Measurements from ENCODE around the gene HPSE2. TPM values are rescaled to one million over a fixed set of nuclear protein-coding genes. Genes with fewer than 3 reads are reported as not detected.

Gene HPSE2
- polyA plus RNA-seq, 1 of the 3 experiments (the other 2 are of a cell fraction), result not detected

DNA sequence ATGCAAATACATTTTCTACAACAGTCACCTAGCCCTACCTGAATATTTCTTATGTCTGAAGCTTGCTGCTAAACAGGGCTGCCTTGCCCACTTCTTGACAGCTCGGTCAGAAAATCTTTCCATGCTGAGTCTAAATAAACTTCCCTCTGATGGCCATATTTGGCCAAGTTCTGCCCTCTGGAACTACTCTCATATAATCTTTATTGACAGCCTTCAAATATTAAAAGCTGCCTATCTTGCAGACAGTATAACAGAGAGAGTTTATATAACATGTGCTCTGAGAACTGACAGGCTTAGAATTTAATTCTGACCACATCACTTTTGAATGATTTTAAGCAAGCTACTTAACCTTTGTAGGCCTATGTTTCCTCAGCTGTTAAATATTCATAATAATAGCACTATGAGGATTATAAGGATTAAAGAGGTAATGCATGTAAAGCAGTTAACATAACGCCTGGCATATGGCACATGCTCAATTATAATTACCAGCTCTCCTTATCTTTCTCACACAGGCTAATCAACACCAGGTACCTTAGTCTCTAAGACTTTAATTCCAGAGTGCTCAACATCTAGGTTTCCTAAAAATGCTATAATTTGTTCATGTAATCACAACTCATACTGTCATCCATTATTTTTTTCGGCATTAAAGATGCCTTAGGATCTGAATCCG lies 334.1 kb downstream of the HPSE2 start:
- no peaks in the 10 kb centered on the region for H4K20me1 ChIP-seq (ENCODE audit: insufficient read depth)
- H3K9me3 ChIP-seq, result no peaks in the 10 kb centered on the region
- TF ChIP-seq, protein P1, sequence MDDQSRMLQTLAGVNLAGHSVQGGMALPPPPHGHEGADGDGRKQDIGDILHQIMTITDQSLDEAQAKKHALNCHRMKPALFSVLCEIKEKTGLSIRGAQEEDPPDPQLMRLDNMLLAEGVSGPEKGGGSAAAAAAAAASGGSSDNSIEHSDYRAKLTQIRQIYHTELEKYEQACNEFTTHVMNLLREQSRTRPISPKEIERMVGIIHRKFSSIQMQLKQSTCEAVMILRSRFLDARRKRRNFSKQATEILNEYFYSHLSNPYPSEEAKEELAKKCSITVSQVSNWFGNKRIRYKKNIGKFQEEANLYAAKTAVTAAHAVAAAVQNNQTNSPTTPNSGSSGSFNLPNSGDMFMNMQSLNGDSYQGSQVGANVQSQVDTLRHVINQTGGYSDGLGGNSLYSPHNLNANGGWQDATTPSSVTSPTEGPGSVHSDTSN (IDR thresholded peaks at IDR 0.05), result no peak
- TF ChIP-seq YY1 (IDR thresholded peaks at IDR 0.05; ENCODE audit: low read depth) (no peak), EP300 (IDR thresholded peaks at IDR 0.05; ENCODE audit: borderline replicate concordance in 1 of 2, low read depth in 1 of 2, low read length in 1 of 2) (no peak), TEAD4 (IDR thresholded peaks at IDR 0.05; ENCODE audit: borderline replicate concordance, insufficient read depth) (no peak), FOXM1 (IDR thresholded peaks at IDR 0.05; ENCODE audit: low read depth) (no peak), ZBTB33 (IDR thresholded peaks at IDR 0.05; ENCODE audit: borderline replicate concordance, low read depth) (no peak), TCF12 (IDR thresholded peaks at IDR 0.05) (no peak), FOSL2 (IDR thresholded peaks at IDR 0.05; ENCODE audit: borderline replicate concordance, low read depth) (no peak), POLR2AphosphoS5 (IDR thresholded peaks at IDR 0.05; ENCODE audit: low read depth, low read length) (no peak), NRF1 (IDR thresholded peaks at IDR 0.05; ENCODE audit: low read depth, low read length) (no peak), MXI1 (IDR thresholded peaks at IDR 0.05; ENCODE audit: low read depth, low read length) (no peak), RAD21 (IDR thresholded peaks at IDR 0.05; ENCODE audit: low read length) (no peak), RXRA (IDR thresholded peaks at IDR 0.05; ENCODE audit: borderline replicate concordance, low read depth) (no peak), MEF2A (IDR thresholded peaks at IDR 0.05; ENCODE audit: borderline replicate concordance, low read depth) (no peak)
- H3K79me2 ChIP-seq (ENCODE audit: insufficient read depth), result no peaks in the 10 kb centered on the region
- DNase-seq, result no peak
- no peak overlapping the region for H3K4me3 ChIP-seq (ENCODE audit: low read depth in 2 of 2, low read length in 1 of 2)
- ChIA-PET POLR2A (no interaction called here), CTCF (interaction anchor here (1.6 kb wide), 1 partner anchor 14 kb away, joined by 5 read pairs; no protein-coding TSS in a partner anchor)
- no peaks in the 10 kb centered on the region for H3F3A ChIP-seq (replicated peaks; ENCODE audit: insufficient read depth)
- H3K9me2 ChIP-seq, result no peaks in the 10 kb centered on the region; the same call in 1 of the 2 replicates
- no peak overlapping the region for H3K27ac ChIP-seq (ENCODE audit: low read depth in 2 of 2, low read length in 1 of 2)
- no peak overlapping the region for H2AFZ ChIP-seq (ENCODE audit: low read depth)
- no peak overlapping the region for H3K9ac ChIP-seq
- WGBS (ENCODE audit: low lambda C conversion rate), result 28% methylated on average over 4 of the region's 4 CpGs
- no peak overlapping the region for H3K4me2 ChIP-seq
- H3K27me3 ChIP-seq (ENCODE audit: insufficient read depth), result no peaks in the 10 kb centered on the region
- no peaks in the 10 kb centered on the region for H3K36me3 ChIP-seq (replicated peaks in 1 of 2; ENCODE audit: control insufficient read depth in 1 of 2, insufficient read depth in 2 of 2, low read length in 1 of 2)
- no peaks in the 10 kb centered on the region; a peak in 1 of 4 replicates for H3K4me1 ChIP-seq (ENCODE audit: control insufficient read depth in 1 of 2, insufficient read depth in 2 of 2, low read depth in 1 of 2, low read length in 1 of 2)

- Histone ChIP-seq H3K9ac (no peak overlapping the region), H3K4me3 (ENCODE audit: low read depth in 2 of 2, low read length in 1 of 2) (no peak overlapping the region), H3K9me2 (no peaks in the 10 kb centered on the region; the same call in 1 of the 2 replicates), H3K79me2 (ENCODE audit: insufficient read depth) (no peaks in the 10 kb centered on the region), H3K9me3 (no peaks in the 10 kb centered on the region), H2AFZ (ENCODE audit: low read depth) (no peak overlapping the region), H4K20me1 (ENCODE audit: insufficient read depth) (no peaks in the 10 kb centered on the region), H3K27ac (ENCODE audit: low read depth in 2 of 2, low read length in 1 of 2) (no peak overlapping the region), H3K4me2 (no peak overlapping the region), H3K27me3 (ENCODE audit: insufficient read depth) (no peaks in the 10 kb centered on the region), H3K4me1 (ENCODE audit: control insufficient read depth in 1 of 2, insufficient read depth in 2 of 2, low read depth in 1 of 2, low read length in 1 of 2) (no peaks in the 10 kb centered on the region; a peak in 1 of 4 replicates), H3K36me3 (replicated peaks in 1 of 2; ENCODE audit: control insufficient read depth in 1 of 2, insufficient read depth in 2 of 2, low read length in 1 of 2) (no peaks in the 10 kb centered on the region), H3F3A (replicated peaks; ENCODE audit: insufficient read depth) (no peaks in the 10 kb centered on the region)
- ChIA-PET POLR2A (no interaction called here), CTCF (no interaction called here)
- TF ChIP-seq POLR2AphosphoS5 (IDR thresholded peaks at IDR 0.05; ENCODE audit: low read depth, low read length) (no peak), GATA2 (CRISPR knock-in tag; IDR thresholded peaks at IDR 0.05) (no peak)
- DNase-seq, result no peak
- 5% methylated on average over 3 of the region's 3 CpGs for WGBS (ENCODE audit: low lambda C conversion rate)
Measured at GRCh38 chr10:98899018-98899417, 336.6 kb downstream of the HPSE2 start.

Measured in SK-N-SH (cell line).